Mammary epithelial cell (primary cell): ENCODE measurements around the gene ATP13A1.

Experiments
- CTCF ChIP-seq, 2 donors: IDR thresholded peaks in 1 of 2; conservative IDR thresholded peaks in 1 of 2; 2 replicates each; pipeline ENCODE4 v1.5.1; 2011 to 2012; ENCODE audit warnings: inconsistent platforms in 2 of 2, low read length in 2 of 2, mild to moderate bottlenecking in 2 of 2, control low read depth in 1 of 2, low read depth in 1 of 2; ENCODE audit not compliant: insufficient read depth in 1 of 2; ENCODE audit errors: extremely low read depth in 1 of 2
- EZH2 ChIP-seq: IDR thresholded peaks from 2 replicates; pipeline ENCODE4 v1.6.1; 2012; ENCODE audit warnings: low read length, inconsistent platforms, borderline replicate concordance

GRCh38 chr19:19679176-19680073 lies 15.9 kb upstream of the ATP13A1 start:
- TF ChIP-seq CTCF (conservative IDR thresholded peaks at IDR 0.05 in 1 of 2, IDR thresholded peaks at IDR 0.05 in 1 of 2; ENCODE audit: extremely low read depth in 1 of 2, insufficient read depth in 1 of 2, low read depth in 1 of 2, low read length in 2 of 2), result no peak
- no peak for TF ChIP-seq EZH2
